GM21526 (cell line): ENCODE measurements around the gene ZFYVE9.
"Not testable (repeated sequence)": the region's sequence is repeated elsewhere in the genome, so short reads cannot be mapped to it uniquely, and the experiment has no call there.

Experiments
- ATAC-seq: cut with Tn5 transposase; IDR thresholded peaks from one replicate; pipeline ENCODE4 v1.9.1; 2021; ENCODE audit warnings: moderate library complexity; ENCODE audit not compliant: unreplicated experiment, low FRiP score

ZFYVE9 gene

GRCh38 chr1:52141513-52142219 lies at the start of gene ZFYVE9:
Gene ZFYVE9 (plus strand): TSS chr1:52142089. CDS start chr1:52233207, 91,118 bp downstream.
- peak; percentile 67 for ATAC-seq

GRCh38 chr1:52094300-52094699 lies 47.6 kb upstream of the ZFYVE9 start:
- ATAC-seq, result not testable (repeated sequence)

GRCh38 chr1:52096216-52096615 lies 45.7 kb upstream of the ZFYVE9 start:
- no peak for ATAC-seq

GRCh38 chr1:52098139-52098871 lies 43.6 kb upstream of the ZFYVE9 start:
- ATAC-seq, result no peak

GRCh38 chr1:52102336-52103013 lies 39.4 kb upstream of the ZFYVE9 start:
- no peak for ATAC-seq

- ATAC-seq, result no peak
Observed at GRCh38 chr1:52111492-52111891, 30.4 kb upstream of the ZFYVE9 start.

- no peak for ATAC-seq
Observed at GRCh38 chr1:52112489-52112888, 29.4 kb upstream of the ZFYVE9 start.

- no peak for ATAC-seq
Observed at GRCh38 chr1:52119301-52120079, 22.4 kb upstream of the ZFYVE9 start.

GRCh38 chr1:52122384-52122783 lies 19.5 kb upstream of the ZFYVE9 start:
- ATAC-seq, result no peak

GRCh38 chr1:52123622-52124021 lies 18.3 kb upstream of the ZFYVE9 start:
- no peak for ATAC-seq

GRCh38 chr1:52125736-52126359 lies 16.0 kb upstream of the ZFYVE9 start:
- ATAC-seq, result no peak

- ATAC-seq, result no peak
Observed at GRCh38 chr1:52127181-52128180, 14.4 kb upstream of the ZFYVE9 start.

GRCh38 chr1:52139817-52140540 lies 1.9 kb upstream of the ZFYVE9 start:
- ATAC-seq, result no peak

- ATAC-seq, result no peak
Observed at GRCh38 chr1:52140633-52141512, 1.0 kb upstream of the ZFYVE9 start.

- peak; percentile 40 for ATAC-seq
Observed at GRCh38 chr1:52142220-52143183, 613 bp downstream of the ZFYVE9 start.

GRCh38 chr1:52145137-52145536 lies 3.2 kb downstream of the ZFYVE9 start:
- ATAC-seq, result no peak
